H1 (cell line): ENCODE data around the gene MIER2. TPM values are rescaled to one million over a fixed set of nuclear protein-coding genes. Genes with fewer than 3 reads are reported as not detected.

Experiments used
- BRCA1 ChIP-seq: IDR thresholded peaks from 2 replicates; pipeline ENCODE4 v1.6.1; 2012; ENCODE audit warnings: low read depth, low read length, improper control_type of control experiment
- CHD7 ChIP-seq: fragments of 300-600 bp; sonication (generic); IDR thresholded peaks from 2 replicates; pipeline ENCODE4 v1.7.1; 2012; ENCODE audit warnings: low read length, moderate library complexity, mild to moderate bottlenecking, inconsistent platforms; ENCODE audit not compliant: insufficient replicate concordance
- EGR1 ChIP-seq: IDR thresholded peaks from 2 replicates; pipeline ENCODE4 v1.6.1; 2011; ENCODE audit warnings: low read depth, low read length, borderline replicate concordance
- GTF2F1 ChIP-seq: IDR thresholded peaks from 2 replicates; pipeline ENCODE4 v1.6.1; 2012; ENCODE audit warnings: low read depth, low read length, improper control_type of control experiment, borderline replicate concordance
- JUND ChIP-seq: IDR thresholded peaks from 2 replicates; pipeline ENCODE4 v1.6.1; 2011; ENCODE audit warnings: mild to moderate bottlenecking, improper control_type of control experiment, low read length
- KDM4A ChIP-seq: IDR thresholded peaks from one replicate; pipeline ENCODE4 v1.7.1; 2012; ENCODE audit warnings: low read depth, mild to moderate bottlenecking, moderate library complexity, low read length, inconsistent platforms; ENCODE audit not compliant: severe bottlenecking
- POLR2A ChIP-seq, 2 experiments: IDR thresholded peaks; 1 replicate in 1 of 2; 2 replicates in 1 of 2; pipeline ENCODE4 v1.6.1; 2011; ENCODE audit warnings: low read depth in 2 of 2, low read length in 2 of 2, mild to moderate bottlenecking in 2 of 2; ENCODE audit errors: control extremely low read depth in 1 of 2
- RBBP5 ChIP-seq: IDR thresholded peaks from 2 replicates; pipeline ENCODE4 v1.7.1; 2012; ENCODE audit warnings: low read depth, mild to moderate bottlenecking, inconsistent platforms, low read length, moderate library complexity, borderline replicate concordance
- SIX5 ChIP-seq: IDR thresholded peaks from 2 replicates; pipeline ENCODE4 v1.6.1; 2011; ENCODE audit warnings: mild to moderate bottlenecking, low read depth, low read length
- SUZ12 ChIP-seq: fragments of 200-600 bp; sonication (generic); IDR thresholded peaks from 2 replicates; pipeline ENCODE4 v1.6.1; 2012; ENCODE audit warnings: mild to moderate bottlenecking, inconsistent platforms, low read length, moderate library complexity, mixed read lengths
- TAF1 ChIP-seq: IDR thresholded peaks from 2 replicates; pipeline ENCODE4 v1.6.1; 2011; ENCODE audit warnings: mild to moderate bottlenecking, low read depth, low read length
- TBP ChIP-seq: IDR thresholded peaks from 2 replicates; pipeline ENCODE4 v1.6.1; 2011; ENCODE audit warnings: low read depth, low read length, improper control_type of control experiment
- polyA plus RNA-seq, 7 experiments: library from polyadenylated mRNA; depleted of rRNA in 3 of 7; stranded (reverse) in 5 of 7; unstranded in 2 of 7; fragments of >200 nt in 5 of 7; fragments of 200-250 nt in 2 of 7; gene quantifications; 1 replicate in 5 of 7; 2 replicates in 1 of 7; 4 replicates in 1 of 7; pipeline versions ENCODE4 v1.2.1 to v1.2.3, GENCODE V29; 2011 to 2013; ENCODE audit warnings: missing spikeins in 2 of 7, mixed read lengths in 2 of 7
- total RNA-seq: library from RNA; stranded (reverse); fragmentation: NEBNext Ultra II Directional; extraction: Animal tissue kit (Norgen Biotek cat#: 25700); gene quantifications from 2 replicates; pipeline ENCODE4 v1.2.1, GENCODE V29; 2021

The MIER2 gene
- total and polyA plus RNA-seq, 2 of the 8 experiments (the other 6 are each of a cell fraction or from before 2014, with no cell fraction given): 30.3 to 48.3 TPM

GRCh38 chr19:392375-392970, 47.9 kb upstream of the MIER2 start (continued):
- TF ChIP-seq CHD7: no peak
- no peak for TF ChIP-seq BRCA1
- no peak for TF ChIP-seq TAF1
- no peak for TF ChIP-seq RBBP5
- TF ChIP-seq JUND: no peak
- TF ChIP-seq KDM4A: no peak
- TF ChIP-seq TBP: no peak
- TF ChIP-seq POLR2A (IDR thresholded peaks at IDR 0.05; ENCODE audit: control extremely low read depth in 1 of 2, low read depth in 2 of 2, low read length in 2 of 2): no peak
- TF ChIP-seq GTF2F1: no peak
- no peak for TF ChIP-seq SIX5
- TF ChIP-seq SUZ12: no peak
- no peak for TF ChIP-seq EGR1
